ENCODE results near the gene CERS6.

GRCh38 chr2:168802859-168803725, 347.0 kb downstream of the CERS6 start:
- TF ChIP-seq POLR2AphosphoS5 (IDR thresholded peaks at IDR 0.05; ENCODE audit: low read depth) (no peak), CTCF (conservative IDR thresholded peaks at IDR 0.05; ENCODE audit: low read depth in 2 of 2) (no peak)
